Measurements from ENCODE around the gene NFIB.

The NFIB gene

DNA sequence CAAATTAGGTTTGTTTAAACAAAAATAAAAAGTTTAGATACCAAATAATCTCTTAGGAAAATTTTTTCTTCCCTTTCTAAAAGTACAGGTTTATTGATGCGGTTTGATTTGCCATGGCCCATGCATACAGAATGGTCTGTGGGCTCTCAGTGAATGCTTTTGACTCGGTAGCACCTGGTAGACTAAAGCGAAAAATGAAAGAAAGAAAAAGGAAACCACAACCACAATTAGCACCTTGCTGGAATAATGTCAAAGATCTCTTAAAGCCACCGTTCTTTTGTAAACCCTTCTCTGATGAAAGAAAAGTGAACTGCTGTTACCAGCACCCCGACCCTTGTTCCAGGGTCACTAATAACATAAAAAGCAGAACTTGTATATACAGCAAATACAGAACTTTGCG lies 157.9 kb downstream of the NFIB start:
- DNase-seq (ENCODE audit: insufficient read length, low spot score) (no peak), FAIRE-seq (no peak)

DNA sequence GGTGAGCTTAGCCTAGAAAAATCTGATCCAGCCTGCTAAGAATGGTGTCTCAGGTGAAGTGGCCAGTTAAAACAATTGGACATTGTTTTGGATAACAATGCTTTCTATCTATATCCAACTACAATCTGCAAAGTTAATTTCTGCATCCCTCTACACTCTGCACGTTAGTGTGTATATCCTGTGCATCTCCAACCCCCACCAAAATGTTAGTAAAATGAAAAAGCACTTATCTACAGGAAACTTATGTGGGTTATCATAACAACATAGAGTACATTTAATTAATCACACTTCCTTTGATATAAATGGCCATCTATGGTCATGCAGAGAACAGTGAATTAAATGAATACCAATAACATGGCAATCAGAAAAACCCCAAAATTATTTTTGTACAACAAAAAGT lies 158.7 kb downstream of the NFIB start:
- DNase-seq (ENCODE audit: insufficient read length, low spot score) (no peak), FAIRE-seq (no peak)
- no peak for TF ChIP-seq POLR2A (IDR thresholded peaks at IDR 0.05; ENCODE audit: low read depth, low read length)

More for the DNA sequence above, 157.9 kb downstream of the NFIB start:
- TF ChIP-seq POLR2A (IDR thresholded peaks at IDR 0.05; ENCODE audit: low read depth, low read length): no peak

DNA sequence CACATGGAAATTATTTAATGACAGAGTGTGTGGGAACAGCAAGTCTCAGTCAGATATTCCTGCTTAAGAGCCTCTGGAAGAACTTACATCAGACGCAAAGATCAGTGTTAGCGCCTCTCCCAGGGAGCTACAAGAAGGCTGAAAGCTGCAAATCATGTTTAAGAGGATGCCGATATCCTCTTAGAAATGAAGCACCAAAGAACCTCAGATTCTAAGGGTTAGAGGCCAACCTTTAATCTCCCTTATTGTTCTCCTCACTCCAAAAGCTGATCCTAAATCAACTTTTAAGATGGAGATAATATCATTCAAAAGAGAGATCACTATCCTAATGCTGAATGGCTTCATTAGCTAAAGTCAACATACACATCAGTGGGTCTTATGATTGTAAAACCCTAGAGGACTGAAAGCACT lies 160.6 kb downstream of the NFIB start:
- TF ChIP-seq POLR2A (IDR thresholded peaks at IDR 0.05; ENCODE audit: low read depth, low read length): no peak
- DNase-seq (ENCODE audit: insufficient read length, low spot score) (no peak), FAIRE-seq (no peak)

DNA sequence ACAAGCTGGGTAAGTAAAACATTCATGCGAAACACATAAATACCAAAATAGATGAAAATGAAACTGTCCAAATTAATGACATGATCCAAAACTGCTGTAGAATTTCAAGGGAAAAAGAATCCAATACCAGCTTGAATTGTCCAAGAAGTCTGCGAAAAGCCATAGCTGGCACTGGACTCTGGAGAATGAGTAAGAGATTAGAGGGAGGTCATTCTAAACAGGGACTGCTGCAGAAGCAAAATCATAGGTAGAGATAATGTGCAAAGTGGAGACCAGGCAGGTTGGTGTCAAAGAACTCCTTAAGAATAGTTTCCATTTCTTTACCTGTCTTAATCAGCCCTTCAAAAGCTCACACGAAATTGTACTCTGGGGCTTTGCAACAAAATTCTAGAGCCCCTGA lies 162.5 kb downstream of the NFIB start:
- no peak for FAIRE-seq
- no peak for DNase-seq (ENCODE audit: insufficient read length, low spot score)

DNA sequence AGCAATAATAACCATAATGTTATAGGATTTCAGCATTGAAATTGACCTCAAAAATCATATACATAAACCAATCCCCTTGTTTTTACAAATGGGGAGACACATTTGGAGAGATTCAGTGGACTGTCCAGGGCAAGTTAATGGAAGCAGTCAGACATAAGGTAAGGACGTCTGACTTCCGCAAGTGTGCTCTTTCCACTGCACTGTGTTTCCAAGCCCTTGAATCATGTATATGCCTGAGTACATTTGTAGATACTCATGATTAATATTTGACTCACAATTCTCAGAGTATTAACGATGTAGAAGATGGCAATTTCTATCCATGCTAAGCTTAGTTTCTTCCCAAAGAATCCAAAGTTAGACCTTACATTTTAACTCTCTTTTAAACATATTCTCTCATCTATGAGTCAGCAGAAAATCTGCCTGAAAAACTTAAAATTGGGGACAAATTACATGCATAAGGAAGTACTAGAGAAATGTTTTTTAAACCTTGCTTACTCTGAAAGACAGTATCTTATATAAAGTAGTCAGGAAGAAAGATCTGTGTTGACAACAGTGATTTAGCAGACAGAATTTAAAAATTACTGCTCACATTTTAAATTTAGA lies 165.3 kb downstream of the NFIB start:
- DNase-seq (ENCODE audit: insufficient read length, low spot score): no peak
- FAIRE-seq: no peak
- TF ChIP-seq POLR2A (IDR thresholded peaks at IDR 0.05; ENCODE audit: low read depth, low read length): no peak

More for the DNA sequence above, 162.5 kb downstream of the NFIB start:
- TF ChIP-seq POLR2A (IDR thresholded peaks at IDR 0.05; ENCODE audit: low read depth, low read length): no peak

DNA sequence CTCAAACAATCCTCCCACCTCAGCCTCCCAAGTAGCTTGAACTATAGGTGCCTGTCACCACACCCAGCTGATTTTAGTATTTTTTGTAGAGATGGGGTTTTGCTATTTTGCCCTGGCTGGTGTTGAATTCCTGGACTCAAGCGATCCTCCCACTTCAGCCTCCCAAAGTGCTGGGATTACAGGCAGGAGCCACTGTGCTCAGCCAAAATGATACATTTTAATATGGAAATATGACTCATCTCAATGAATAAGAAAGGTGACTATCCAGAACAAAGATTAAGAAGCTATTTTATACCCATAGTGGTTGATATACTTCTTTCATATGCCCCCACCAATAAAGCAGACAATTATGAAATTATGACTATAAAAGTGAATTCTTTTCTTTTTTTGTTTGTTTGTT lies 166.2 kb downstream of the NFIB start:
- TF ChIP-seq POLR2A (IDR thresholded peaks at IDR 0.05; ENCODE audit: low read depth, low read length): no peak
- FAIRE-seq (no peak), DNase-seq (ENCODE audit: insufficient read length, low spot score) (no peak)

DNA sequence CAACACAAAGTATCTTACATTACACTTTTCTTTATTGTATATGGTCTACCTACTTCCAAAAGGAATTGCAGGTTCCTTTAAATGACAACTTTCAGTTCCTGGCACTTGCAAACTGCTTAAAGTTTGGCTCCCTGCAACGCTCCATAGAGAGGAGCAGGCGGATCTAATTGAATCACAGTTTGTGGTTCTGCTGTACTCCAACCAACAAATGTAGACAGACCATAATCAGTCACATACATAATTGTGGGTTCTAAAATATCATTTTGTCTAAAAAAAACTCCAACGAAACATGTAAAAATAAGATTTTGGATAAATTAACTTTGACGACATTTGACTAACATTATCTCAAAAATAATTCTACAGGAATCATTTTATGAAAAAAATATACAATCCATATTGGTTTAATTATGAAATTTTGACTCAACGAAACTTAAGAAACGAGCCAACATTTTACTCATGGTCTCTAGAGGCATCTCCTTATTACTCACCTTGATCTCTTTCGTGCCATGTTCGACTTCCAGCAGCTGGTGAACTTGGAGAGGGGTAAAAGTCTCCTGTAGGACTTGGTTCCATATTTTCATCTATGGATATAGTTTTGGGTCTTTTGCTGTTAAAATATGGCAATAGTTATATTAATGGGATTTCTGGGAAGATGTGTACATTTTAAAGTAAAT lies 167.6 kb downstream of the NFIB start:
- FAIRE-seq: no peak
- no peak for TF ChIP-seq POLR2A (IDR thresholded peaks at IDR 0.05; ENCODE audit: low read depth, low read length)

DNA sequence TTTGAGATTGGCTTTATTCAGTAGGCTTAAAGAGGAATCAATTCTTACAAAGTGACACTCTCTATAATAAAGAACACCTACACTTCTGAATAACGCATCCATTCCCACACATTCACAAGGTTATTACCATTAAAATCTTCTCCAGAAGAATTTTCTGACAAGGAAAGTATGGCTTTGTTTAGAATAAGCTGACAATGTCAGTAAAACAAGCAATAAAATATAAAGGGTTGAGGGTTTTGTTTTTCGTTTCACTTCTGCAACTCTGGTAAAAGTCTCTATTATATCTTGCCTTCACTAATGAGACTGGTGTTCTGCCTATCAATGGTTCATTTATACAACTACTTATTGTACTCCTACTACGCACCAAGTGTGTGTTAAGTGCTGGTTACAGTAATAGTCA lies 169.7 kb downstream of the NFIB start:
- no peak for TF ChIP-seq POLR2A (IDR thresholded peaks at IDR 0.05; ENCODE audit: low read depth, low read length)
- DNase-seq (ENCODE audit: insufficient read length, low spot score) (no peak), FAIRE-seq (no peak)

More for the DNA sequence above, 167.6 kb downstream of the NFIB start:
- DNase-seq (ENCODE audit: insufficient read length, low spot score): no peak

DNA sequence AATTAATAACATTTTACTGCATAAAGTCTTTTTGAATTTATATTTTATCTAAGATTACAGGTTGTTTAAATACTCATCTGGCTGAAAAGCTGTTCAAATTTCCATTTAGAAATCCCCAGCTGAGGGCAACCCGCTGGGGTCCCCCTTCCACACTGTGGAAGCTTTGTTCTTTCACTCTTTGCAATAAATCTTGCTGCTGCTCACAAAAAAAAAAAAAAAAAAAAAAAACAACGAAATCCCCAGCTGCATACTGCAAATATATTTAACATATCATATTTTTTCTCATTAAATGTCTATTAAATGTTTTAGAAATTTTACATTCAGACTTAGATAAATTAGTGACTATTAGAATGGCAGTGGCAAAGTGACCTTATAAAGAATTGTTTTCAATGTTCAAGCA lies 172.2 kb downstream of the NFIB start:
- FAIRE-seq: no peak
- no peak for DNase-seq (ENCODE audit: insufficient read length, low spot score)
- no peak for TF ChIP-seq POLR2A (IDR thresholded peaks at IDR 0.05; ENCODE audit: low read depth, low read length)

DNA sequence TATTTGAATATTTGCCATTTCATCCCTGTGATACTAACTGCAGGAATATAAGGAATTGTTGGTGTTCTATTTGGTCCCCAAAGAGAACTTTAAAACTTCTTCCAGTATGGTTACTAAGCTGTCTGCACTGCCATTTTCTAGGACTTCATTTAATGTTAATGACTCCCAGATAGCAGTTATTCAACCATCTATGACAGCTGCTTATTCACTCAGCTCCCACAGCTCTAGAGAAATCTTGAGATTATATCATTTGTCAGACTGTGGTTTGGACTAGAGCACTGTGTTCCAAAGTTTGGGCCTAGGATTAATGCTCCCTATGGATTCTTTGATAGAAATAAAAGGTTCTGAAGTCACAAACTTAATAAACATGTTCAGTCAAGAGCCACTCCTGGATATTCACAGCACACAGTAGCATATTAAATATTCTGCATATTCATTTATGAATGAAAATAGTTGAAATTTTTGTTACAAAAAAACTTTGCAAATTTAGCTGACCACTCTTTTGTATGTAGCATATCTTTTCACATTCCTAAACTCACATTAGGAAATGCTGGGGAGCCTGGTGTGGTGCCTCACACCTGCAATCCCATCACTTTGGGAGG lies 173.7 kb downstream of the NFIB start:
- no peak for FAIRE-seq

DNA sequence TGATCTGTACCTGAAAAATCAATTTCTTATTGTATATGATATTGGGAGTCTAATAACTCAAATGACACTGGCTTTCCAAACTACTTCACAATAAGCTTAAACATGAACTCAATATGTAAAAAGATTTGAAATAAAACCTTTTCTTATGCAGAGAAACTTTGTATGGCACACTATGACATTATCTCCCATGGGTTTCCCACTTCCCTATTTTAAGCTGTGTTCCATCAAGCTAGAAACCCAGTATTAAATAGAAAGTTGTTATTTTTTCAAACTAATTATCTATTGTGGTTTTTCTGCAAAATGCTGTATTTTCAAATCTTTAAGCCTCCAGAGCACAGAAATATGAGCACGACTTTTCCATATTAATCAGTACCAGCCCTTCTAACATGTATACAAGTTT lies 174.7 kb downstream of the NFIB start:
- FAIRE-seq: no peak
- no peak for TF ChIP-seq POLR2A (IDR thresholded peaks at IDR 0.05; ENCODE audit: low read depth, low read length)
- DNase-seq (ENCODE audit: insufficient read length, low spot score): no peak

More for the DNA sequence above, 173.7 kb downstream of the NFIB start:
- no peak for TF ChIP-seq POLR2A (IDR thresholded peaks at IDR 0.05; ENCODE audit: low read depth, low read length)
- DNase-seq (ENCODE audit: insufficient read length, low spot score): no peak

DNA sequence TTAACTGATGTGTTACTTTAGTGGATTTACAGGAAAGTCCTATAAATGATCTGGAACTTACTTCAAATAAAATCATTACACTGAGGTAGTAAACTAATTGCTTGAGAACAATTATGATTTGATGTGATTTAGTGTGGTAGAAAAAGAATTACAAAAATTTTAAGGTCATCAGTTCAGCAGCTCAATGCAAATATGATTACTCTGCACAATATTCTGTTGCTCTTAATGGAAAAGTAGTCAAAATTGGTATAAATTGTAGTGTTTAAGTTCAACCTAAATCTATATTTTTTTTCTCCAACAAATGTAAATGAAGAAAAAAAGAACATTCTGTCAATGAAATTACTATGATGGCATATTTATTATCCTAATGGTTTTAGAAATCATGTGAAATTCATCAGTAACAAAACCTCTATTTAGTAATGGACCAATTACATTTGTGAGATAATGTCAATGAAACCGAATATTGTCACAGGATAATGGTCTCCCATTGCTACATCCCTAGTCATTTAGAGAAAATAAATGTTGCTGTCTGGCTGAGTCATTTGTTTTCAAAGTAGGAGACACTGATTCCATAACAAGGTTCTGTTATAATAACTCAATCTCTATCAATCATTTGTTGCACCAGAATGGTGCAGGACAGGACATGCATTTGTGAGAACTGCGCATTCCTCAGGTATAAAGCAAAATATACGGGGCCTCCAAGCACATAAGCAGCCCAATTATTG lies 177.1 kb downstream of the NFIB start:
- FAIRE-seq (peak; percentile 38), DNase-seq (ENCODE audit: insufficient read length, low spot score) (no peak)
- TF ChIP-seq POLR2A (IDR thresholded peaks at IDR 0.05; ENCODE audit: low read depth, low read length): no peak

DNA sequence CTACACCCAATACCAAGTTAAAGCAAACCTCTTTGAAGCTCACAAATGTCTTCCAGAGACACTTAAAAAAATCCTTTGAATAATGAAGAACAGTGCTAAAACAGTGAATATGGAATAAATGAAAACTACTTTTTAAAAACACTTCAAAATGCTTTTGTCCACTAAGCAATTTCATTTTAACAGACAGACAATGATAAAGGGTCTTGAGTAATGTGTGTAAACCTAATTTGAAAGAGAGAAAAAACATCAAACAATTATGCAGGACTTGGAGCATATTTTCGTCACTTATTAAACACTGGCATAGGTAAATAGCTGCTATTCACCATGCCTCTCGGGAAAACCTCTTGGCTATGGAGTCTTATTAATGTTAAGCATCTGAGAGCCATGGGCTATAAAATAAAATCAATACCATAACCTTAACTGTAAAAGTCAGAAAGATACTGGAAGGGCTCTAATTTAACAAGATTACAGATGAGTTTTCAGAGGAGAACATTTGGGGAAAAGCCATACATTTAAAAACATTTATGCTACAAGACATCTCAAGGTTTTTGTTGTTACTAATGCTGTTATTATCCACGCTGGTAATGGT lies 177.8 kb downstream of the NFIB start:
- DNase-seq (ENCODE audit: insufficient read length, low spot score): no peak
- no peak for TF ChIP-seq POLR2A (IDR thresholded peaks at IDR 0.05; ENCODE audit: low read depth, low read length)
- no peak for FAIRE-seq

DNA sequence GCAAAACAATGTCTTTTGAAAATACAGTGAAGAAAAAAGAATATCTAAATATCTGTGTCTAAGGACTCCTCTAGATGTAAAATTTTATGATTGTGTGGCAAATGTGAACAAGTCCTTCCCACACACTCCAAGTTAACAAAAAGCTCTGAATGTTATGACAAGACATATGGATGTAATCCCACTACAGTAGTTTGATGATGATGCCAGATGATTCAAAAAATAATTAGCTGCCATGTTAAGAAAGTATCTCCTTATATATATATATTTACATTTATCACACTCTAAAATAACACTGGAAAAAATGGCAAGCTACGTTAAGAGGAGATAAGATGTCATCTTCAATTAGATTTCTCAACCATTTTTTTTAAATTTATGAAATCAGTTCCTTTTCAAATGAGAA lies 178.5 kb downstream of the NFIB start:
- DNase-seq (ENCODE audit: insufficient read length, low spot score): no peak
- no peak for FAIRE-seq
- no peak for TF ChIP-seq POLR2A (IDR thresholded peaks at IDR 0.05; ENCODE audit: low read depth, low read length)
